Measurements from ENCODE around the gene SH3BP5.

- TF ChIP-seq, protein P1, sequence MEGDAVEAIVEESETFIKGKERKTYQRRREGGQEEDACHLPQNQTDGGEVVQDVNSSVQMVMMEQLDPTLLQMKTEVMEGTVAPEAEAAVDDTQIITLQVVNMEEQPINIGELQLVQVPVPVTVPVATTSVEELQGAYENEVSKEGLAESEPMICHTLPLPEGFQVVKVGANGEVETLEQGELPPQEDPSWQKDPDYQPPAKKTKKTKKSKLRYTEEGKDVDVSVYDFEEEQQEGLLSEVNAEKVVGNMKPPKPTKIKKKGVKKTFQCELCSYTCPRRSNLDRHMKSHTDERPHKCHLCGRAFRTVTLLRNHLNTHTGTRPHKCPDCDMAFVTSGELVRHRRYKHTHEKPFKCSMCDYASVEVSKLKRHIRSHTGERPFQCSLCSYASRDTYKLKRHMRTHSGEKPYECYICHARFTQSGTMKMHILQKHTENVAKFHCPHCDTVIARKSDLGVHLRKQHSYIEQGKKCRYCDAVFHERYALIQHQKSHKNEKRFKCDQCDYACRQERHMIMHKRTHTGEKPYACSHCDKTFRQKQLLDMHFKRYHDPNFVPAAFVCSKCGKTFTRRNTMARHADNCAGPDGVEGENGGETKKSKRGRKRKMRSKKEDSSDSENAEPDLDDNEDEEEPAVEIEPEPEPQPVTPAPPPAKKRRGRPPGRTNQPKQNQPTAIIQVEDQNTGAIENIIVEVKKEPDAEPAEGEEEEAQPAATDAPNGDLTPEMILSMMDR (IDR thresholded peaks at IDR 0.05; ENCODE audit: poor library complexity): no peak
- no peak for TF ChIP-seq EZH2 (IDR thresholded peaks at IDR 0.05; ENCODE audit: borderline replicate concordance)
- no peak for TF ChIP-seq EZH2phosphoT487 (IDR thresholded peaks at IDR 0.05; ENCODE audit: low read depth, severe bottlenecking, unreplicated experiment)
Observed at GRCh38 chr3:15253023-15253697, 79.2 kb downstream of the SH3BP5 start.

Measured in hepatocyte (in vitro differentiated cells).